ENCODE results near the gene EDIL3.

GRCh38 chr5:83900306-83900705 is 484.4 kb downstream of the EDIL3 start:
- TF ChIP-seq TAF1 (IDR thresholded peaks at IDR 0.05; ENCODE audit: borderline replicate concordance, low read depth, low read length) (no peak), POLR2AphosphoS5 (IDR thresholded peaks at IDR 0.05; ENCODE audit: low read depth, low read length) (no peak)
